A549 (cell line): Measurements from ENCODE around the gene RAB15.

ENCODE experiments used
- CTCF ChIP-seq: fragments of >200 bp; sonication (Bioruptor Twin); formaldehyde crosslinking; IDR thresholded peaks from 3 replicates; pipeline ENCODE4 v1.5.1; 2016
- EHMT2 ChIP-seq: fragments of 200-600 bp; sonication (generic); IDR thresholded peaks from 2 replicates; pipeline ENCODE4 v1.6.1; 2016; ENCODE audit warnings: antibody characterized with exemption, low read depth, mild to moderate bottlenecking, moderate library complexity
- HDAC2 ChIP-seq: fragments of 200-600 bp; sonication (generic); IDR thresholded peaks from 2 replicates; pipeline ENCODE4 v1.6.1; 2016
- MYC ChIP-seq: IDR thresholded peaks from 2 replicates; pipeline ENCODE4 v1.6.1; 2012; ENCODE audit warnings: mild to moderate bottlenecking, inconsistent platforms, low read length, improper control_type of control experiment, borderline replicate concordance
- RAD21 ChIP-seq, 2 experiments: fragments of >200 bp in 1 of 2; sonication (Bioruptor Twin) in 1 of 2; formaldehyde crosslinking in 1 of 2; IDR thresholded peaks in 1 of 2; conservative IDR thresholded peaks in 1 of 2; 2 replicates in 1 of 2; 3 replicates in 1 of 2; pipeline ENCODE4 v1.6.1; 2012 to 2018; ENCODE audit warnings: inconsistent platforms in 1 of 2

DNA sequence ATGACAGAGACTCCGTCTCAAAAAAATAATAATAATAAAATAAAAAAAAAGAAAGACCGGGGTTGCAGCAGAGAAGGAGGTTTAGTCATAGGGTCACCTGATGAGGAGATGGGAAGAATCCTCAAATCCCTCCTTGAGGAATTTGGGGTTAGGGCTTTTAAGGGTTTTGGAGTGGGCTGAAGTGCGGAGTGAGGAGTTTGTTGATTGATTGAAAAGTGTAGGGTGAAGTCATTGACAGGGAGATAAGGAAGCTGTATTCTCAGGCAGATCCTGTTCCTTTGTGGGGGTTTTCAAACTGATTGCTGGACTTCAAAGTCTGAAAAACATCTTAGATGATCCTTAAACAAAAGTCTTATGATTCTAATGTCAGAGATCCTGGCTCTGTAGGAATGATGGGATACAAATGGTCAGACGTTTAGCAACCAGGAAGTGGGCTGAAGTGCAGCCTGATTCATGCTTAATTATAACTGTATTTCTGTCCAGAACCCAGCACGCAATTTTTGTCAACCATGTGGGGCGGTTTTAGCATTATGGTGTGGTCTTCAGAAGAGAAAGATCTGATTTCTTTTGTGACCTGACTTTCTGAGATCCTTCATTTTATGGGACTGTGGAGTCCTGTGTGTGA, 30.6 kb upstream of the RAB15 start:
- TF ChIP-seq MYC: no peak
- no peak for TF ChIP-seq EHMT2
- no peak for TF ChIP-seq RAD21 (conservative IDR thresholded peaks at IDR 0.05 in 1 of 2, IDR thresholded peaks at IDR 0.05 in 1 of 2)
- TF ChIP-seq CTCF: no peak
- TF ChIP-seq HDAC2: no peak
